IPS DF 4.7 (cell line): ENCODE measurements around the gene RAB2B.
"Not testable (repeated sequence)": the region's sequence is repeated elsewhere in the genome, so short reads cannot be mapped to it uniquely, and the experiment has no call there.

Source experiments
- DNase-seq: peaks from one replicate; pipeline ENCODE4 v3.0.0-alpha.2; 2013; ENCODE audit warnings: low spot score; ENCODE audit errors: extremely low read depth

The RAB2B gene

GRCh38 chr14:21494902-21495762 is 18.4 kb upstream of the RAB2B start:
- DNase-seq, result no peak

GRCh38 chr14:21486640-21487087 is 9.9 kb upstream of the RAB2B start:
- no peak for DNase-seq

GRCh38 chr14:21476523-21476924 is 235 bp downstream of the RAB2B start:
- no peak for DNase-seq

GRCh38 chr14:21475767-21476522 is 814 bp downstream of the RAB2B start:
- DNase-seq, result no peak

GRCh38 chr14:21467616-21468015 is 9.1 kb downstream of the RAB2B start:
- no peak for DNase-seq

- peak; percentile 100 for DNase-seq
Measured at GRCh38 chr14:21455912-21456667, 20.7 kb downstream of the RAB2B start, which contains the start of gene CHD8. Gene CHD8, minus strand, starts transcription at chr14:21456123. Its CDS starts 24,480 bp downstream, at chr14:21431643.

- no peak for DNase-seq
Measured at GRCh38 chr14:21455592-21455911, 21.2 kb downstream of the RAB2B start.

- DNase-seq, result no peak
Measured at GRCh38 chr14:21454843-21455544, 21.8 kb downstream of the RAB2B start.

- no peak for DNase-seq
Measured at GRCh38 chr14:21449899-21450216, 26.9 kb downstream of the RAB2B start.

GRCh38 chr14:21442657-21443056 is 34.1 kb downstream of the RAB2B start:
- not testable (repeated sequence) for DNase-seq

GRCh38 chr14:21440859-21441258 is 35.9 kb downstream of the RAB2B start:
- no peak for DNase-seq

- DNase-seq, result peak; percentile 90
Measured at GRCh38 chr14:21437063-21437901, 39.5 kb downstream of the RAB2B start.

- peak; percentile 2 for DNase-seq
Measured at GRCh38 chr14:21436567-21437062, 40.1 kb downstream of the RAB2B start.

GRCh38 chr14:21431126-21431525 is 45.6 kb downstream of the RAB2B start:
- DNase-seq, result no peak

- no peak for DNase-seq
Measured at GRCh38 chr14:21428930-21429329, 47.8 kb downstream of the RAB2B start.

GRCh38 chr14:21426692-21427091 is 50.1 kb downstream of the RAB2B start:
- no peak for DNase-seq

GRCh38 chr14:21419528-21419927 is 57.2 kb downstream of the RAB2B start:
- no peak for DNase-seq

GRCh38 chr14:21415329-21415728 is 61.4 kb downstream of the RAB2B start:
- DNase-seq, result no peak

GRCh38 chr14:21414137-21414631 is 62.6 kb downstream of the RAB2B start:
- DNase-seq, result no peak
